Naive B cell (primary cell): ENCODE measurements around the gene RGS11. TPM values are rescaled to one million over a fixed set of nuclear protein-coding genes. Genes with fewer than 3 reads are reported as not detected.
"Not testable (repeated sequence)": the region's sequence is repeated elsewhere in the genome, so short reads cannot be mapped to it uniquely, and the experiment has no call there.

Experiments used
- ATAC-seq, 2 donors: fragments of 150-1000 bp; cut with Tn5 transposase; 2 replicates each; pipeline ENCODE4 v1.10.0; 2021; ENCODE audit warnings: low read depth in 2 of 2, mild to moderate bottlenecking in 2 of 2, moderate library complexity in 2 of 2
- DNase-seq: peaks from one replicate; pipeline ENCODE4 v3.0.0; 2022
- H3K27ac Mint-ChIP-seq, 6 donors: one replicate each; pipeline ENCODE4 v1.8.0; 2020 to 2022; ENCODE audit warnings: mild to moderate bottlenecking in 6 of 6, mixed read lengths in 6 of 6, moderate library complexity in 5 of 6, inconsistent platforms in 2 of 6
- H3K27me3 Mint-ChIP-seq, 3 donors: one replicate each; pipeline ENCODE4 v1.8.0; 2021 to 2022; ENCODE audit warnings: mixed read lengths in 3 of 3, mild to moderate bottlenecking in 1 of 3
- H3K36me3 Mint-ChIP-seq, 2 donors: one replicate each; pipeline ENCODE4 v1.8.0; 2020 to 2022; ENCODE audit warnings: mixed read lengths in 2 of 2, inconsistent platforms in 1 of 2, mild to moderate bottlenecking in 1 of 2
- H3K4me1 Mint-ChIP-seq, 3 donors: one replicate each; pipeline ENCODE4 v1.8.0; 2020 to 2022; ENCODE audit warnings: mixed read lengths in 3 of 3, inconsistent platforms in 1 of 3, mild to moderate bottlenecking in 1 of 3, moderate library complexity in 1 of 3
- H3K4me3 Mint-ChIP-seq, 8 donors: one replicate each; pipeline ENCODE4 v1.8.0; 2020 to 2022; ENCODE audit warnings: mild to moderate bottlenecking in 8 of 8, mixed read lengths in 8 of 8, moderate library complexity in 8 of 8, inconsistent platforms in 2 of 8
- H3K9me3 Mint-ChIP-seq, 7 donors: one replicate each; pipeline ENCODE4 v1.8.0; 2020 to 2022; ENCODE audit warnings: mixed read lengths in 7 of 7, mild to moderate bottlenecking in 5 of 7, inconsistent platforms in 2 of 7, moderate library complexity in 1 of 7
- polyA plus RNA-seq, 6 donors: library from polyadenylated mRNA; unstranded; fragments of 300-500 nt; fragmentation: Illumina TruSeq; gene quantifications; one replicate each; pipeline ENCODE4 v1.2.3, GENCODE V29; 2021; ENCODE audit warnings: low read depth in 6 of 6

RGS11 gene
- polyA plus RNA-seq, 6 donors from 2014 or later, result 0.14 TPM; not detected in 5

- Mint-ChIP-seq H3K27me3 (no peaks in the 10 kb centered on the region), H3K4me1 (peaks cover 0 to 4% (median 0%) of the 10 kb centered on the region in 3 donors), H3K9me3 (no peaks in the 10 kb centered on the region), H3K27ac (peak overlapping the region in 1 of 6 donors; percentile 38), H3K4me3 (no peak overlapping the region), H3K36me3 (peaks cover 0 to 17% of the 10 kb centered on the region in 2 donors)
- ATAC-seq, result no peak
- DNase-seq, result no peak
These were observed 16.5 kb downstream of the RGS11 start for GRCh38 chr16:259226-259625.

GRCh38 chr16:258091-258490 is 17.7 kb downstream of the RGS11 start:
- not testable (repeated sequence) for ATAC-seq, H3K27ac Mint-ChIP-seq, H3K4me3 Mint-ChIP-seq, DNase-seq, H3K9me3 Mint-ChIP-seq, H3K27me3 Mint-ChIP-seq
- Mint-ChIP-seq H3K36me3 (peaks cover 0 to 17% of the 10 kb centered on the region in 2 donors), H3K4me1 (peaks cover under 1 to 12% (median under 1%) of the 10 kb centered on the region in 3 donors)

GRCh38 chr16:255183-255582 is 20.6 kb downstream of the RGS11 start:
- Mint-ChIP-seq H3K4me3 (no peak overlapping the region), H3K4me1 (peaks cover 8 to 24% (median 10%) of the 10 kb centered on the region in 3 donors), H3K27me3 (no peaks in the 10 kb centered on the region), H3K27ac (peak overlapping the region in 1 of 6 donors; percentile 42), H3K9me3 (no peaks in the 10 kb centered on the region), H3K36me3 (peaks cover 8 to 10% of the 10 kb centered on the region in 2 donors)
- no peak for DNase-seq
- ATAC-seq, result no peak

GRCh38 chr16:254461-254860 is 21.3 kb downstream of the RGS11 start:
- Mint-ChIP-seq H3K27ac (peak overlapping the region in 2 of 6 donors; percentile 60 to 79), H3K4me3 (peak overlapping the region in 1 of 8 donors; percentile 12)

GRCh38 chr16:253833-254232 is 21.9 kb downstream of the RGS11 start:
- Mint-ChIP-seq H3K27me3 (no peaks in the 10 kb centered on the region), H3K4me3 (peak overlapping the region in 2 of 8 donors; percentile 12 to 65), H3K4me1 (peaks cover 8 to 24% (median 10%) of the 10 kb centered on the region in 3 donors), H3K9me3 (no peaks in the 10 kb centered on the region), H3K27ac (peak overlapping the region in 2 of 6 donors; percentile 42 to 79), H3K36me3 (peaks cover 9 to 11% of the 10 kb centered on the region in 2 donors)
- no peak for ATAC-seq
- DNase-seq, result no peak

More at GRCh38 chr16:254461-254860, 21.3 kb downstream of the RGS11 start:
- H3K36me3 Mint-ChIP-seq, result peaks cover 9 to 11% of the 10 kb centered on the region in 2 donors
- no peaks in the 10 kb centered on the region for H3K9me3 Mint-ChIP-seq
- H3K4me1 Mint-ChIP-seq, result peaks cover 8 to 24% (median 10%) of the 10 kb centered on the region in 3 donors
- DNase-seq, result no peak
- H3K27me3 Mint-ChIP-seq, result no peaks in the 10 kb centered on the region
- no peak for ATAC-seq

GRCh38 chr16:252366-253337 is 23.1 kb downstream of the RGS11 start:
- H3K27me3 Mint-ChIP-seq, result no peaks in the 10 kb centered on the region
- H3K4me1 Mint-ChIP-seq, result peaks cover 8 to 24% (median 10%) of the 10 kb centered on the region in 3 donors
- no peaks in the 10 kb centered on the region for H3K9me3 Mint-ChIP-seq
- peak overlapping the region; percentile 53 to 92 (median 84) for H3K4me3 Mint-ChIP-seq
- H3K27ac Mint-ChIP-seq, result peak overlapping the region in 5 of 6 donors; percentile 79 to 98 (median 96)
- DNase-seq, result peak; percentile 29
- ATAC-seq, result peak; percentile 71 to 74
- peaks cover 9 to 11% of the 10 kb centered on the region in 2 donors for H3K36me3 Mint-ChIP-seq

- Mint-ChIP-seq H3K4me3 (no peak overlapping the region), H3K27me3 (no peaks in the 10 kb centered on the region), H3K4me1 (peaks cover 8 to 20% (median 10%) of the 10 kb centered on the region in 3 donors), H3K36me3 (peaks cover 9 to 11% of the 10 kb centered on the region in 2 donors), H3K9me3 (no peaks in the 10 kb centered on the region), H3K27ac (no peak overlapping the region)
- ATAC-seq (no peak), DNase-seq (no peak)
These were observed 26.3 kb downstream of the RGS11 start for GRCh38 chr16:249431-249830.

GRCh38 chr16:247027-247426 is 28.7 kb downstream of the RGS11 start:
- H3K9me3 Mint-ChIP-seq, result no peaks in the 10 kb centered on the region
- DNase-seq (no peak), ATAC-seq (no peak)
- peaks cover 7 to 9% of the 10 kb centered on the region in 2 donors for H3K36me3 Mint-ChIP-seq
- H3K27ac Mint-ChIP-seq, result peak overlapping the region in 1 of 6 donors; percentile 66
- H3K4me1 Mint-ChIP-seq, result peaks cover 3 to 16% (median 7%) of the 10 kb centered on the region in 3 donors
- no peaks in the 10 kb centered on the region for H3K27me3 Mint-ChIP-seq
- no peak overlapping the region for H3K4me3 Mint-ChIP-seq

GRCh38 chr16:245105-245504 is 30.6 kb downstream of the RGS11 start:
- no peaks in the 10 kb centered on the region for H3K9me3 Mint-ChIP-seq
- no peaks in the 10 kb centered on the region for H3K27me3 Mint-ChIP-seq
- H3K4me1 Mint-ChIP-seq, result peaks cover 7 to 23% (median 10%) of the 10 kb centered on the region in 3 donors
- peak overlapping the region in 1 of 8 donors; percentile 53 for H3K4me3 Mint-ChIP-seq
- DNase-seq, result no peak
- no peak for ATAC-seq
- H3K27ac Mint-ChIP-seq, result no peak overlapping the region
- peaks cover under 1% of the 10 kb centered on the region in 2 donors for H3K36me3 Mint-ChIP-seq

- Mint-ChIP-seq H3K4me3 (no peak overlapping the region), H3K4me1 (peaks cover 12 to 31% (median 16%) of the 10 kb centered on the region in 3 donors), H3K9me3 (no peaks in the 10 kb centered on the region), H3K27me3 (no peaks in the 10 kb centered on the region), H3K36me3 (no peaks in the 10 kb centered on the region), H3K27ac (peak overlapping the region in 1 of 6 donors; percentile 34)
- DNase-seq (no peak), ATAC-seq (no peak)
These were observed 32.4 kb downstream of the RGS11 start for GRCh38 chr16:243348-243747.

- Mint-ChIP-seq H3K27me3 (no peaks in the 10 kb centered on the region), H3K4me1 (peaks cover 12 to 31% (median 16%) of the 10 kb centered on the region in 3 donors), H3K9me3 (no peaks in the 10 kb centered on the region), H3K36me3 (no peaks in the 10 kb centered on the region), H3K4me3 (no peak overlapping the region), H3K27ac (peak overlapping the region in 1 of 6 donors; percentile 47)
- DNase-seq (no peak), ATAC-seq (no peak)
These were observed 33.5 kb downstream of the RGS11 start for GRCh38 chr16:242281-242680.

- Mint-ChIP-seq H3K27ac (peak overlapping the region in 1 of 6 donors; percentile 38), H3K4me1 (peaks cover 14 to 34% (median 17%) of the 10 kb centered on the region in 3 donors), H3K36me3 (no peaks in the 10 kb centered on the region), H3K4me3 (no peak overlapping the region), H3K9me3 (no peaks in the 10 kb centered on the region), H3K27me3 (no peaks in the 10 kb centered on the region)
- no peak for ATAC-seq
- no peak for DNase-seq
These were observed 35.2 kb downstream of the RGS11 start for GRCh38 chr16:240559-240958.

- peak overlapping the region in 3 of 6 donors; percentile 25 to 39 (median 30) for H3K27ac Mint-ChIP-seq
These were observed 35.8 kb downstream of the RGS11 start for GRCh38 chr16:239948-240277.

More at GRCh38 chr16:239948-240277, 35.8 kb downstream of the RGS11 start:
- H3K27me3 Mint-ChIP-seq, result no peaks in the 10 kb centered on the region
- no peaks in the 10 kb centered on the region for H3K36me3 Mint-ChIP-seq
- peaks cover 19 to 40% (median 23%) of the 10 kb centered on the region in 3 donors for H3K4me1 Mint-ChIP-seq
- DNase-seq, result no peak
- no peaks in the 10 kb centered on the region for H3K9me3 Mint-ChIP-seq
- no peak for ATAC-seq
- no peak overlapping the region for H3K4me3 Mint-ChIP-seq
